ENCODE results near the gene INPP5D. TPM values are rescaled to one million over a fixed set of nuclear protein-coding genes. Genes with fewer than 3 reads are reported as not detected.
"Not testable (repeated sequence)": the region's sequence is repeated elsewhere in the genome, so short reads cannot be mapped to it uniquely, and the experiment has no call there.

The INPP5D gene
- polyA plus RNA-seq, 10 donors, result 4.7 to 9.5 (median 7.2) TPM

- DNase-seq, result no peak
Observed at GRCh38 chr2:233173115-233173514, 113.0 kb downstream of the INPP5D start.

- no peak for DNase-seq
Observed at GRCh38 chr2:233174137-233174536, 114.0 kb downstream of the INPP5D start.

DNA sequence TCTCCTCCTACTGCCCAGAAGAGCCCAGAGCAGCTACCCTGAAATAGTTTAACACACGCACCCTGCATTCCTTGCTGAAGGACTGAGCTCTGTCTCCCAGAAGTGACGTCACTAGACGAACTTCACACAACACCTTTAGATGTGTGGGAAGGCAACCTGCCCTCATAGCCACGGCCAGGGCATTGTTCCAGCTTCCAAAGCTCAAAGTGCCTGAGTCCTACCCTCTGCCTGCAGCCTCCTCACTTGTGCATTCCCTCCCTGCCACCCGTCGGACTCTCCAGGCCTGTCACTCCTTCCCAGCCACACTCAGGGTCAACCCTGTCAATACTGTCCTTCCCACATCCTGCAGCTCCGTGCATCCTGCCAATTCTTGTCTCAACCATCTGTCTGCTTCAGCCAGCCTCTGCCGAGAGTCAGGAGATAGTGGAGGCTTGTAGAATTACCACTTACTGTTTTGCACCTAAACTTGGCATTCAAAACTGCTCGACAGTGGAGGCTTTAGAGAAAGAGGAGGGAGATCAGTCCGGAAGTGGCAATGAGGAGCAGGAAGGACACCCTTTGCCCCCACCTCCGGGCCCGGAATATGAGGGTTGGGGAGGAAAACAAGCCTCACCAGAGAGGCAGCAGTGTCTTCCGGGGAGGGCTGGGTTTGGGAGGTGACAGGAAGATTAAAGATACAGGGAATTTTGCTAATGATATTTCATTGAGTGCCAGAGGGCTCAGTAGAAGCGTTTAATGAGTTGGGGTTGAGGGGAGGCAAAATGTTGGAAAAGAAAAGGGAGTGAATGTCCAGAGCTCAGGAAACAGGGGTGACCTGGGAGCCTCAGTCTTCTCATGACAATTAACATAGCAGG lies 119.1 kb downstream of the INPP5D start:
- no peak for DNase-seq

DNA sequence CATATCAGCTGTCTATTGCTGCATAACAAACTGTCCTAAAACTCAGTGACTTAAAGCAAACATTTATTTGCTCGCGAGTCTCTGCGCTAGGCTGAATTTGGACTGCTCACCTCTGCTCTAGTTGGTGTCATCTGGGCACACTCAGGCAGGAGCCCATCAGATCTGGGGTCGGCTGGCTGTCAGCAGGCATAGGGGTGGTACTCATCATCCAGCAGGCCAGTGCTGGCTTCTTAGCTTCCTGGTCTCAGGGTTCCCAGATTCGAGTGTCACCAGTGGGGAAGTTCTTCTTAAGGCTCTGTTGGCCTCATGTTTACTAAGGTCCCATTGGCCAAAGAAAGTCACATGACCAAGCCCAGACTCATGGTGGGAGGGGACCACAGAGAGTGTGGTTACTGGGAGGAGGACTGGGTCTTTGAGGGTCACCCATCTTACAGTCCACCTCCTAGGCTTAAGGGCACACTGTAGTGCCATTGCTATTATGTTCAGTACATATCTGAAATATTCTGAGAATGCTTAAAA lies 119.8 kb downstream of the INPP5D start:
- no peak for DNase-seq

GRCh38 chr2:233183869-233184418 lies 123.8 kb downstream of the INPP5D start:
- DNase-seq, result no peak

GRCh38 chr2:233184669-233185068 lies 124.5 kb downstream of the INPP5D start:
- no peak for DNase-seq

GRCh38 chr2:233185330-233185729 lies 125.2 kb downstream of the INPP5D start:
- DNase-seq, result no peak

DNA sequence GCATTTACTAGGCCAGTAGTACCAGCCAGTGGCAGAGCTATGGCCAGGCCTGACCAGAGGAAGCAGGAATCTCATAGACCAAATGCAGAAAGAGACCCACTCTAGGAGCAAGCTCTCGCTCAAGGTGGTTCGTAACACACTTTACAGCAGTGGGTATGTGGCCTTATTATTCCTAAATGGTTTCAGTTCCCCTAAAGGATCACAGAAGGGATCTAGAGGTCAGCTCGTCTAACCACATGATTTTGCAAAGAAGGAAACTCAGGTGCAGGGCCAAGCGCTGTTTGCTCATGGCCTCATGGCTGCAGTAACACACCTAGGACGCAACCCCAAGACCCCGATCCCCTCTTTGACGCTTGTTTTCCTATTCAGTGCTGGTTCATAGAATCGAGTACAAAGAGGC lies 125.8 kb downstream of the INPP5D start:
- DNase-seq, result no peak

- no peak for DNase-seq
Observed at GRCh38 chr2:233186851-233187250, 126.7 kb downstream of the INPP5D start.

DNA sequence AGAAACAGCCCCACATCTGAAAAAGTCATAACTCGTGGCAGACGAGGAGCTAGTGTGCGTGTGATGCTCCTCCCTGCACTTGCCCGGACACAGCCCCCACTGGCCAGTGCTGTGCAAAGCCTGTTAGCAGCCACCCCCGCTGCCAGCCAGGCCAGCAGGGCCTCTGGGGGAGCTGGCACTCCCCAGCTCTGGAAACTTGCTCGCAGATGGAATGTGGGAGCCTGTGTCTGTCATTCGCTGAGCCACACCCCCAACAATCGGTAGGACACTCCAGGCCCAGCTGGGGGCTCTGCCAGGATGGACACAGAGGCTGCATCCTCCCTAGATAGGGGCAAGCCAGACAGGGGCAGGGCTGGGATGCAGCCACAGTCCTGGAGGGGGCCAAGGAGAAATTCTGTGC lies 128.9 kb downstream of the INPP5D start:
- no peak for DNase-seq

DNA sequence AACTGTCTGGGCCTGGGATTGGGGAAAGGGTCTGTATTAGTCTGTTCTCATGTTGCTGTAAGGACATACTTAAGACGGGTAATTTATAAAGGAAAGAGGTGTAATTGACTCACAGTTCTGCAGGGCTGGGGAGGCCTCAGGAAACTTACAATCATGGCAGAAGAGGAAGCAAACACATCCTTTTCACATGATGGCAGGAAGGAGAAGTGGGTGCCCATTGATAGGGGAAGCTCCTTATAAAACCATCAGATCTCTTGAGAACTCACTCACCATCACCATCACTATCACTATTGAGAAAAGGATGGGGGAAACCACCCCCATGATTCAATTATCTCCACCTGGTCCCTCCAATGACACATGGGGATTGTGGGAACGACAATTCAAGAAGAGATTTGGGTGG lies 130.9 kb downstream of the INPP5D start:
- not testable (repeated sequence) for DNase-seq

- no peak for DNase-seq
Observed at GRCh38 chr2:233193738-233194137, 133.6 kb downstream of the INPP5D start.

- DNase-seq, result no peak
Observed at GRCh38 chr2:233195027-233195426, 134.9 kb downstream of the INPP5D start.

DNA sequence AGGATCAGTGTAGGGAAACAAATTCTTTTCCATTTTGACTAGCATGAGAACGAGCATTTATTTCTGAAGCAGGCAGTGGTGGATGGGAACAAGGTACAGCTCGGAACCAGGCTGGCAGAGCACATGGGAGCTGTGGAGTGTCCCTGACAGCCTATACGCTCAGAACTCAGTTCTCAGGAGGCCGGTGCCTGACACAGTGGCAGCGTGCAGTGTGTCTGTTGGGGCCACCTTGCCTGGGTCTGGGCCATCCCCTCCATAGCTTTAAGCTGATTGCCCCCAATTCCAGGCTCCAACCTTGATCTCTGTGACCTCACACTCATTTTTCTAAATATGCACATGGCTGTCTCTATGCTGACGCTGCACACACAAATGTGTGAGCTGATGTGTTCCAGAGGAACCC lies 136.9 kb downstream of the INPP5D start:
- no peak for DNase-seq

DNA sequence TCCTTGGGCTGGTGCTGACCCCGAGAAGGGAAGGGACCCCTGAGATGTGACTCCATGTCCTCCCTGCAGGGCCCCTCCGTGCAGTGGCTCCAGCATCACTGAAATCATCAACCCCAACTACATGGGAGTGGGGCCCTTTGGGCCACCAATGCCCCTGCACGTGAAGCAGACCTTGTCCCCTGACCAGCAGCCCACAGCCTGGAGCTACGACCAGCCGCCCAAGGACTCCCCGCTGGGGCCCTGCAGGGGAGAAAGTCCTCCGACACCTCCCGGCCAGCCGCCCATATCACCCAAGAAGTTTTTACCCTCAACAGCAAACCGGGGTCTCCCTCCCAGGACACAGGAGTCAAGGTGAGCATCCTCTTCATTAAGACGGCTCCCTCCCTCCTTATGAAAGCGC lies 137.9 kb downstream of the INPP5D start:
- DNase-seq, result no peak

DNA sequence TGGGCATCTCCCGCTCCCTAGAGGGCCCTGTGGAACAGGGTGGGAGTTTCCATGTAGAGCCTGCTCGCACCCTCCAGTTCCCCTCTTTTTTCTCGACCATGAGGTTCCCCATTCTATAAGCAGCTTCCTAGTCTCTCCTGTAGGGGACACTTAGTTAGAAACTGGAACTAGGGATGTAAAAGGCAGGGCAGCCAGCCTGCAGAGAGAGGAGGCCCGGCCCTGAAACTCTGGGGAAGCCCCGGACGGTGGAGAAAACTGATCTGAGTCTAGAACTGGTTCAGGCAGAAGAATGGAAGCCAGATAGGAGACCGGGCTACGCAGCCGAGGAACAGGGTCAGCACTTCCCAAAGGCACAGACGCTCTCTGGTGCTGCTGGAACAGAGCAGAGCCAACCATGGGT lies 139.7 kb downstream of the INPP5D start:
- no peak for DNase-seq

- not testable (repeated sequence) for DNase-seq
Observed at GRCh38 chr2:233200790-233201189, 140.6 kb downstream of the INPP5D start.

- no peak for DNase-seq
Observed at GRCh38 chr2:233201258-233202013, 141.3 kb downstream of the INPP5D start.

GRCh38 chr2:233202531-233202944 lies 142.4 kb downstream of the INPP5D start:
- no peak for DNase-seq

DNA sequence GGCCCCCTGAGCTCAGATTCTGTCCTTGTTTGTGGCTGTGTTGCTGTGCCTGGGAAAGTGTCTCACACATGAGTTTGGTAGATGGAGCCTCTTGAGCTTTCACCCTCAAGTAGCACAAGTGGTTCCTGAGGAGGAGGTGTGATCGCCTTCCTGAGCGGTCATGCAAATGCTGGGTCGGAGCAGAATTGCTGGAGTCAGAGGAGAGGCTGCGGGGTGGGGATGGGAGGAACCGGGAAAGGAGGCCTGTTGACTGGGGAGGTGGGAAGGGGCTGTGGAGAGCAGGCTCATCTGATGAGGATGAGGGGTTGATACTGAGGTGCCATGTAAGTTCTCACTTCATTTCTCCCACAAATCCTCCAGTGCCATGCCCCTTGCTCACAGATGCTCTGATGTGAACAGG lies 142.9 kb downstream of the INPP5D start:
- no peak for DNase-seq

DNA sequence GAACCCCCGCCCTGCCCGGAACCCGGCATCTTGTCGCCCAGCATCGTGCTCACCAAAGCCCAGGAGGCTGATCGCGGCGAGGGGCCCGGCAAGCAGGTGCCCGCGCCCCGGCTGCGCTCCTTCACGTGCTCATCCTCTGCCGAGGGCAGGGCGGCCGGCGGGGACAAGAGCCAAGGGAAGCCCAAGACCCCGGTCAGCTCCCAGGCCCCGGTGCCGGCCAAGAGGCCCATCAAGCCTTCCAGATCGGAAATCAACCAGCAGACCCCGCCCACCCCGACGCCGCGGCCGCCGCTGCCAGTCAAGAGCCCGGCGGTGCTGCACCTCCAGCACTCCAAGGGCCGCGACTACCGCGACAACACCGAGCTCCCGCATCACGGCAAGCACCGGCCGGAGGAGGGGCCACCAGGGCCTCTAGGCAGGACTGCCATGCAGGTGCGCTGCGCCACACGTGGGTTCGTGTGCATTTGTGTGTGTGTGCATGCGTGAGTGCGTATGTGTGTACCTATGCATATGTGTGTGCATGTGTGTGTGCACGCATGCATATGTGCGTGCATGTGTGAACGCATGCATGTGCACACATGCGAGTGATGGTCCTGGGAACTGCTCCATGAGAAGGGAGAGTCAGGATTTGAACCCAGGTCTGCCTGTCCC lies 144.3 kb downstream of the INPP5D start:
- DNase-seq, result no peak
